ENCODE measurements around the gene PARD3. TPM values are rescaled to one million over a fixed set of nuclear protein-coding genes. Genes with fewer than 3 reads are reported as not detected.
"Not testable (repeated sequence)": the region's sequence is repeated elsewhere in the genome, so short reads cannot be mapped to it uniquely, and the experiment has no call there.

PARD3 gene
- total RNA-seq, 1 donor from 2014 or later, result 35.4 TPM

DNA sequence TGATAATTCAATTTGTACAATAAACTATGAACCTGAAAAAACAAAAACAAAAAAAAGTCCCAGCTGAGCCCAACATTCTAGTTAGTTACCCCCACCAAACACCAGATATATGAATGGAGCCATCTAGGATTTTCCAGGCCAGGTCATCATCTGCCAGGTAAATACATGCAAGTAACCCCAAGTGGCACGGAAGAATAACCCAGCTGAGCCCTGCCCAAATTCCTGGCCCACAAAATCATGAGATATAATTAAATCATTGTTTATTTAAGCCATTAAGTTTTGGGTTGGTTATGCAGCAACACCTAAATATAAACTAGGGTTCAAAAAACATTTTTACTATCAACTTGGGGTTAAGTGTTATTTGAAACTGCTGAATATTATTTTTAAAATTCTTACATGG is 19.0 kb downstream of the PARD3 start:
- Histone ChIP-seq H3K27ac (ENCODE audit: low read depth, low read length) (no peak overlapping the region), H3K9ac (ENCODE audit: low read length) (no peak overlapping the region), H3K27me3 (ENCODE audit: insufficient read depth, low read length) (no peaks in the 10 kb centered on the region), H2AFZ (ENCODE audit: low read depth, low read length) (no peak overlapping the region), H3K4me1 (ENCODE audit: insufficient read depth, low read length) (peaks cover 2% of the 10 kb centered on the region), H3K4me3 (ENCODE audit: insufficient read depth, low read depth, low read length) (no peak overlapping the region), H3K79me2 (ENCODE audit: insufficient read depth, low read length) (peaks cover 72% of the 10 kb centered on the region), H3K4me2 (ENCODE audit: low read length) (no peak overlapping the region), H3K36me3 (ENCODE audit: insufficient read depth, low read length) (no peaks in the 10 kb centered on the region), H4K20me1 (ENCODE audit: insufficient read depth, low read length) (peaks cover 79% of the 10 kb centered on the region), H3K9me3 (ENCODE audit: insufficient read depth, low read depth, low read length) (no peaks in the 10 kb centered on the region)
- Mint-ChIP-seq H3K9me3 (ENCODE audit: unreplicated experiment) (no peaks in the 10 kb centered on the region), H3K4me1 (ENCODE audit: low read depth, unreplicated experiment) (peaks cover 7% of the 10 kb centered on the region), H3K27me3 (ENCODE audit: low read depth, unreplicated experiment) (no peaks in the 10 kb centered on the region), H3K27ac (ENCODE audit: unreplicated experiment) (no peak overlapping the region), H3K36me3 (ENCODE audit: low read depth, unreplicated experiment) (no peaks in the 10 kb centered on the region), H3K4me3 (ENCODE audit: unreplicated experiment) (no peak overlapping the region)
- no peak for FAIRE-seq
- no peak for DNase-seq (ENCODE audit: low read depth)
- TF ChIP-seq, protein P1, sequence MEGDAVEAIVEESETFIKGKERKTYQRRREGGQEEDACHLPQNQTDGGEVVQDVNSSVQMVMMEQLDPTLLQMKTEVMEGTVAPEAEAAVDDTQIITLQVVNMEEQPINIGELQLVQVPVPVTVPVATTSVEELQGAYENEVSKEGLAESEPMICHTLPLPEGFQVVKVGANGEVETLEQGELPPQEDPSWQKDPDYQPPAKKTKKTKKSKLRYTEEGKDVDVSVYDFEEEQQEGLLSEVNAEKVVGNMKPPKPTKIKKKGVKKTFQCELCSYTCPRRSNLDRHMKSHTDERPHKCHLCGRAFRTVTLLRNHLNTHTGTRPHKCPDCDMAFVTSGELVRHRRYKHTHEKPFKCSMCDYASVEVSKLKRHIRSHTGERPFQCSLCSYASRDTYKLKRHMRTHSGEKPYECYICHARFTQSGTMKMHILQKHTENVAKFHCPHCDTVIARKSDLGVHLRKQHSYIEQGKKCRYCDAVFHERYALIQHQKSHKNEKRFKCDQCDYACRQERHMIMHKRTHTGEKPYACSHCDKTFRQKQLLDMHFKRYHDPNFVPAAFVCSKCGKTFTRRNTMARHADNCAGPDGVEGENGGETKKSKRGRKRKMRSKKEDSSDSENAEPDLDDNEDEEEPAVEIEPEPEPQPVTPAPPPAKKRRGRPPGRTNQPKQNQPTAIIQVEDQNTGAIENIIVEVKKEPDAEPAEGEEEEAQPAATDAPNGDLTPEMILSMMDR (IDR thresholded peaks at IDR 0.05; ENCODE audit: insufficient read depth, low read depth, low read length), result no peak
- no peak for TF ChIP-seq EZH2 (IDR thresholded peaks at IDR 0.05; ENCODE audit: insufficient read depth, low read length)

DNA sequence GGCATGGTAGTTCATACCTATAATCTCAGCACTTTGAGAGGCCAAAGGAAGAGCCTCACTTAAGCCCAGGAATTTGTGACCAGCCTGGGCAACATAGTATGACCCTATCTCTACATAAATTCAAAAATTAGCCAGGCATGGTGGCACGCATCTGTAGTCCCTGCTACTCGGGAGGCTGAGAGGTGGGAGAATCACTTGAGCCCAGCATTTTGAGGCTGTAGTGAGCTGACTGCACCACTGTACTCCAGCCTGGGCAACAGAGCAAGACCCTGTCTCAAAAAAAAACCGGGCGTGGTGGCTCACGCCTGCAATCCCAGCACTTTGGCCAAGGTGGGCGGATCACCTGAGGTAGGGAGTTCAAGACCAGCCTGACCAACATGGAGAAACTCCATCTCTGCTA is 19.8 kb downstream of the PARD3 start:
- no peak for FAIRE-seq
- DNase-seq (ENCODE audit: low read depth), result no peak
- Histone ChIP-seq H4K20me1 (ENCODE audit: insufficient read depth, low read length) (peaks cover 81% of the 10 kb centered on the region), H3K4me2 (ENCODE audit: low read length) (no peak overlapping the region), H3K4me3 (ENCODE audit: insufficient read depth, low read depth, low read length) (no peak overlapping the region), H3K27ac (ENCODE audit: low read depth, low read length) (no peak overlapping the region), H3K4me1 (ENCODE audit: insufficient read depth, low read length) (no peaks in the 10 kb centered on the region), H3K79me2 (ENCODE audit: insufficient read depth, low read length) (peaks cover 78% of the 10 kb centered on the region), H3K36me3 (ENCODE audit: insufficient read depth, low read length) (no peaks in the 10 kb centered on the region), H3K9ac (ENCODE audit: low read length) (no peak overlapping the region), H3K9me3 (ENCODE audit: insufficient read depth, low read depth, low read length) (no peaks in the 10 kb centered on the region), H2AFZ (ENCODE audit: low read depth, low read length) (no peak overlapping the region), H3K27me3 (ENCODE audit: insufficient read depth, low read length) (no peaks in the 10 kb centered on the region)
- no peaks in the 10 kb centered on the region for H3K36me3 Mint-ChIP-seq (ENCODE audit: low read depth, unreplicated experiment)
- H3K27me3 Mint-ChIP-seq (ENCODE audit: low read depth, unreplicated experiment), result no peaks in the 10 kb centered on the region
- TF ChIP-seq, protein P1 (IDR thresholded peaks at IDR 0.05; ENCODE audit: insufficient read depth, low read depth, low read length), result no peak
- no peak for TF ChIP-seq EZH2 (IDR thresholded peaks at IDR 0.05; ENCODE audit: insufficient read depth, low read length)
- no peak overlapping the region for H3K4me3 Mint-ChIP-seq (ENCODE audit: unreplicated experiment)
- H3K9me3 Mint-ChIP-seq (ENCODE audit: unreplicated experiment), result no peaks in the 10 kb centered on the region
- H3K4me1 Mint-ChIP-seq (ENCODE audit: low read depth, unreplicated experiment), result peaks cover 5% of the 10 kb centered on the region
- no peak overlapping the region for H3K27ac Mint-ChIP-seq (ENCODE audit: unreplicated experiment)

DNA sequence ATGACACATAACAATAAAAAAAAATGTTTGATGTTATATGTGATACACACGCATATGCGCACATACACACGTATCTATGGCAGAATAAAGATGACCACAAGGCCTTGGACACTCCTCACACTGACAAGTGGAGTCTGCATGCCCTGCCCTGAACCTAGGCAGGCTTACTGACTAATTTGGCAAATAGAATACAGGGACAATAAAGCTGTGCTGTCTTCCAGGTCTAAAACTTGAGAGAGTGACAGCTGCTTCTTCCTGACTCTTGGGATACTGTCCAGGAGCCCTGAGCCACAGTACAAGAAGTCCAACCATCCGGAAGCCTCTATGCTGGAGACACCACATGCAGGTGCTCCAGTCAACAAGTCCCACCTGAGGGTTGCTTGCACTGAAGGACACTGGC is 20.3 kb downstream of the PARD3 start:
- Histone ChIP-seq H2AFZ (ENCODE audit: low read depth, low read length) (no peak overlapping the region), H4K20me1 (ENCODE audit: insufficient read depth, low read length) (peaks cover 81% of the 10 kb centered on the region), H3K4me1 (ENCODE audit: insufficient read depth, low read length) (no peaks in the 10 kb centered on the region), H3K9ac (ENCODE audit: low read length) (no peak overlapping the region), H3K4me2 (ENCODE audit: low read length) (no peak overlapping the region), H3K9me3 (ENCODE audit: insufficient read depth, low read depth, low read length) (no peaks in the 10 kb centered on the region), H3K4me3 (ENCODE audit: insufficient read depth, low read depth, low read length) (no peak overlapping the region), H3K79me2 (ENCODE audit: insufficient read depth, low read length) (peaks cover 79% of the 10 kb centered on the region), H3K27ac (ENCODE audit: low read depth, low read length) (no peak overlapping the region), H3K27me3 (ENCODE audit: insufficient read depth, low read length) (no peaks in the 10 kb centered on the region), H3K36me3 (ENCODE audit: insufficient read depth, low read length) (no peaks in the 10 kb centered on the region)
- Mint-ChIP-seq H3K9me3 (ENCODE audit: unreplicated experiment) (no peaks in the 10 kb centered on the region), H3K27ac (ENCODE audit: unreplicated experiment) (no peak overlapping the region), H3K4me1 (ENCODE audit: low read depth, unreplicated experiment) (peaks cover 10% of the 10 kb centered on the region), H3K4me3 (ENCODE audit: unreplicated experiment) (no peak overlapping the region), H3K36me3 (ENCODE audit: low read depth, unreplicated experiment) (no peaks in the 10 kb centered on the region), H3K27me3 (ENCODE audit: low read depth, unreplicated experiment) (no peaks in the 10 kb centered on the region)
- DNase-seq (ENCODE audit: low read depth) (no peak), FAIRE-seq (no peak)
- TF ChIP-seq, protein P1 (IDR thresholded peaks at IDR 0.05; ENCODE audit: insufficient read depth, low read depth, low read length), result no peak
- no peak for TF ChIP-seq EZH2 (IDR thresholded peaks at IDR 0.05; ENCODE audit: insufficient read depth, low read length)

DNA sequence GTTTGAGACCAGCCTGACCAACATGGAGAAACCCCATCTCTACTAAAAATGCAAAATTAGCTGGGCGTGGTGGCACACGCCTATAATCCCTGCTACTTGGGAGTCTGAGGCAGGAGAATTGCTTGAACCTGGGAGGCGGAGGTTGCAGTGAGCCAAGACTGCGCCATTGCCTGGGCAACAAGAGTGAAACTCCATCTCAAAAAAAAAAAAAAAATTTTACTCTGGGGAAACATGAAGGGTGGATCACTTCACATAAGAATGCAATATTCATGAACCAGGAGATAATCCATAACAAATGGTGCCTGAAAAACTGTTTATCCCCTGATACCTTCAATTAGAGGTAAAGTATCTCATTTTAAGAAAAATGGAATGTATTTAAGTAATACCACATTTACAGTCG is 21.5 kb downstream of the PARD3 start:
- not testable (repeated sequence) for H3K9ac ChIP-seq (ENCODE audit: low read length); H3K4me1 ChIP-seq (ENCODE audit: insufficient read depth, low read length); H3K4me3 Mint-ChIP-seq (ENCODE audit: unreplicated experiment); DNase-seq (ENCODE audit: low read depth); H3K36me3 ChIP-seq (ENCODE audit: insufficient read depth, low read length); H2AFZ ChIP-seq (ENCODE audit: low read depth, low read length); H3K27ac Mint-ChIP-seq (ENCODE audit: unreplicated experiment); H3K4me3 ChIP-seq (ENCODE audit: insufficient read depth, low read depth, low read length); H3K27me3 Mint-ChIP-seq (ENCODE audit: low read depth, unreplicated experiment); H3K4me2 ChIP-seq (ENCODE audit: low read length); H3K9me3 Mint-ChIP-seq (ENCODE audit: unreplicated experiment); H3K9me3 ChIP-seq (ENCODE audit: insufficient read depth, low read depth, low read length); H3K27me3 ChIP-seq (ENCODE audit: insufficient read depth, low read length); FAIRE-seq; H3K27ac ChIP-seq (ENCODE audit: low read depth, low read length); H3K36me3 Mint-ChIP-seq (ENCODE audit: low read depth, unreplicated experiment)
- peaks cover 12% of the 10 kb centered on the region for H3K4me1 Mint-ChIP-seq (ENCODE audit: low read depth, unreplicated experiment)
- Histone ChIP-seq H3K79me2 (ENCODE audit: insufficient read depth, low read length) (peaks cover 83% of the 10 kb centered on the region), H4K20me1 (ENCODE audit: insufficient read depth, low read length) (peaks cover 79% of the 10 kb centered on the region)

Data from astrocyte (in vitro differentiated cells and primary cell).